NCI-H82 (cell line): ENCODE measurements around the gene SH3RF2.

ENCODE experiments used
- DNase-seq: peaks from one replicate; lab custom pipeline; 2025; lab: John Stamatoyannopoulos, UW

Gene SH3RF2

GRCh38 chr5:145922059-145922458, 14.3 kb upstream of the SH3RF2 start:
- DNase-seq = no peak

- DNase-seq = no peak
Observed at GRCh38 chr5:145923405-145923804, 13.0 kb upstream of the SH3RF2 start.

- no peak for DNase-seq
Observed at GRCh38 chr5:145924849-145925248, 11.5 kb upstream of the SH3RF2 start.

- DNase-seq = no peak
Observed at GRCh38 chr5:145925353-145925752, 11.0 kb upstream of the SH3RF2 start.

GRCh38 chr5:145925803-145926202, 10.6 kb upstream of the SH3RF2 start:
- no peak for DNase-seq

- no peak for DNase-seq
Observed at GRCh38 chr5:145931718-145932117, 4.7 kb upstream of the SH3RF2 start.

- DNase-seq = no peak
Observed at GRCh38 chr5:145934276-145934675, 2.1 kb upstream of the SH3RF2 start.

GRCh38 chr5:145937432-145938250, 1.3 kb downstream of the SH3RF2 start:
- no peak for DNase-seq

GRCh38 chr5:145938776-145939539, 2.6 kb downstream of the SH3RF2 start:
- no peak for DNase-seq

GRCh38 chr5:145939540-145940065, 3.2 kb downstream of the SH3RF2 start:
- DNase-seq = no peak

- no peak for DNase-seq
Observed at GRCh38 chr5:145941096-145941447, 4.7 kb downstream of the SH3RF2 start.

GRCh38 chr5:145941448-145942130, 5.2 kb downstream of the SH3RF2 start:
- no peak for DNase-seq

GRCh38 chr5:145942201-145942600, 5.8 kb downstream of the SH3RF2 start:
- DNase-seq = no peak

- no peak for DNase-seq
Observed at GRCh38 chr5:145942749-145943148, 6.4 kb downstream of the SH3RF2 start.

GRCh38 chr5:145943674-145944121, 7.3 kb downstream of the SH3RF2 start:
- peak; percentile 70 for DNase-seq

GRCh38 chr5:145944328-145944727, 8.0 kb downstream of the SH3RF2 start:
- DNase-seq = no peak

- DNase-seq = no peak
Observed at GRCh38 chr5:145945620-145946111, 9.3 kb downstream of the SH3RF2 start.

- DNase-seq = no peak
Observed at GRCh38 chr5:145946112-145946861, 9.9 kb downstream of the SH3RF2 start.

- DNase-seq = no peak
Observed at GRCh38 chr5:145947581-145947980, 11.2 kb downstream of the SH3RF2 start.

- DNase-seq = no peak
Observed at GRCh38 chr5:145948047-145948446, 11.7 kb downstream of the SH3RF2 start.

- DNase-seq = no peak
Observed at GRCh38 chr5:145948921-145949320, 12.5 kb downstream of the SH3RF2 start.

- DNase-seq = no peak
Observed at GRCh38 chr5:145949474-145949873, 13.1 kb downstream of the SH3RF2 start.
